ENCODE measurements around the gene GPM6B.

The GPM6B gene

DNA sequence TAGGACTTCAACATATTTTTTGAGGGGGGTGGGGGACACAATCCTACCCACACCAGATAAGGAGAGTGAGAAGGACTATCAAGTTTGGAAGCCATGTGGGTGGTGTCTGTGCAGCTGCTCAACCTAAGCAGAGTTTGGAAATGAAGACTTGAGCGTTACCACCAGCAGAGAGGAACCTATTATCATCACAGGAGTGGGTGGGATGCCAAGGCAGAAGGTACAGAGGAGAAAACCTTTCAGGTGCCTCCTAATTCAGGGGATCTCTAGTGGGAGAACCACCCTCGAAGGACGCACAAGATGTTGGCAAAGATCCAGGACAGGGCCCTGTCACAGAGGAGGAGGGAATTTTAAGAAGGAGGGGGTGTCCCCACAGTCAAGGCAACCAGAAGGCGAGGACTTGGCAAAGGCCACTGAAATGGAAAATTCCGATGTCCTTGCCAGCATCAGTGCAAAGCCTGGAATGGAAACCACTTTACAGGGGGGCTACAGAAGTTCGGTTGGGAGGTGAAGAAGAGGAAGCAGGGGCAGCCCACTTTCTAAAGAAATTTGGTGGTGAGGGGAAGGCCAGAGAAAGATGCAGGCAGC is 8.4 kb upstream of the GPM6B start:
- in situ Hi-C loops (cut with MboI; ENCODE audit: low sequenced_read_pairs), result no loop called here

- in situ Hi-C loops (cut with MboI; ENCODE audit: low sequenced_read_pairs), result no loop called here
Observed at GRCh38 chrX:13824746-13825145, 7.9 kb upstream of the GPM6B start.

DNA sequence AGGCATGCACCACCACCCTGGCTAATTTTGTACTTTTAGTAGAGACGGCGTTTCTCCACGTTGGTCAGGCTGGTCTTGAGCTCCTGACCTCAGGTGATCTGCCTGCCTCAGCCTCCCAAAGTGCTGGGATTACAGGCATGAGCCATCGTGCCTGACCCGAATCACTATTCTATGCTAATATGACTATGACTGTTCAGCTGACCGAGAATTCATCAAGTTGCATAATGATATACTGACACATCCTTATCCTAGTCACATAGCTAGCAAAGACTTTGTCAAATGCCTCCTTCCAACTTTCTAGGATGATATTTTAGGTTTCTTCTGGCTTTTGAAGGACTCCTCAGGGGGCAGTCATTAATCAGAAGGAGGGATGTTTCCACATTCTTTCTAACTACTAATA is 4.8 kb upstream of the GPM6B start:
- in situ Hi-C loops (cut with MboI; ENCODE audit: low sequenced_read_pairs), result no loop called here

DNA sequence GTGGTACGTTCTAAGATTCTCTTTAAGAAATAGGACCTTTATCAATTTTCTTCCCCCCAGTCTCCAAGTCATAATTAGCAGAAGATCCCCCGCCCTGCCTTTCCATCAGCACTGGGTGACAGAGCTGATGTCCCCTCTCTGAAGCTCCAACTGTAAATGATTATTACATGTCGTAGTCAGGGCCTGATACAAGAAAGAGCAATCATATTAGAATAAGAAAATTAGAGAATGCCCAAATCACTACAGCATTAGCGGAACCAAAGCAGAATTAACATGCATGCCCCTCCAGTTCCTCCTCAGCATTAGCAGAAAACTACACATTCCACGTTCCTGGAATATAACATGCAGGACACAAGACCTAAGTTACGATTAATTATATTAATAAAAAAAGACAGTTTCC is 717 bp downstream of the GPM6B start:
- in situ Hi-C loops (cut with MboI; ENCODE audit: low sequenced_read_pairs), result no loop called here

- in situ Hi-C loops (cut with MboI; ENCODE audit: low sequenced_read_pairs), result no loop called here
Observed at GRCh38 chrX:13815664-13816063, 1.2 kb downstream of the GPM6B start.

- in situ Hi-C loops (cut with MboI; ENCODE audit: low sequenced_read_pairs), result no loop called here
Observed at GRCh38 chrX:13808865-13809264, 8.0 kb downstream of the GPM6B start.

GRCh38 chrX:13808293-13808692 is 8.6 kb downstream of the GPM6B start:
- in situ Hi-C loops (cut with MboI; ENCODE audit: low sequenced_read_pairs), result no loop called here

DNA sequence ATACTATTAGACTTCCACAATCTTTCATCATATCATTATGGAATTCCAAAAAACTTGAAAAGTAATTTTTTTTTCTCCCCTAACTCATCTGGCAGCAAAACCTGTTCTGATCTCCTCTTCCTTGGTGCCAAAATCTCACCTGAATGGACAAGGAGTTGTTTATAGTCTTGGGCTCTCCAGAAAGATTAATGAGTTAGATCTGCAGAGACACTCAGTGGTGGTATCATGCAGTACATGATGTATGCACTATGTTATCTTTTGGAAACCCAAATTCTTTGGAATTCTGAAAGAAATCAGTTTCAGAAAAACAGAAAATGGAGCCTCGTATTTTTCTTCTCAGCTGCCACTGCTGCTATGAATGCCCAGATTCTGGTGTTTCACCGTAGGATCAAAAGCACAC is 11.7 kb downstream of the GPM6B start:
- in situ Hi-C loops (cut with MboI; ENCODE audit: low sequenced_read_pairs), result no loop called here

GRCh38 chrX:13803116-13803515 is 13.8 kb downstream of the GPM6B start:
- in situ Hi-C loops (cut with MboI; ENCODE audit: low sequenced_read_pairs), result no loop called here

DNA sequence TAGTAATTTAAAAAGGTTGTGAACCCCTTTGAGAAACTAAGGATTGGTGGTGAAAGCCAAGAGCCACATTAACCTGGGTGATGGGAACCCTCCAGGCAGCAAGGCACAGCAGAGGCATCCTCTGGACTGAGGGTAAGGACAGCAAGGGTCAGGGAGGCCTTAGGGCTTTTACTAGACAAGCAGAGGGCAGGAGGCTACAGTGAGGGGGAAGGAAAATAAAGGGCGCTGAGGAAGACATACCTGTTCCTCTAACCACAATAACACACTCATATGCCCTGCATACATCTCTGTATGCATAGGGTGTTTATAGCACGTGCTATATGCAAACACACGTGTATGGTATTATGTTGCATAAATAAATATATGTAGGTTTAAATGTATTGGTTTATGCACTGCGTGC is 18.7 kb downstream of the GPM6B start:
- in situ Hi-C loops (cut with MboI; ENCODE audit: low sequenced_read_pairs), result no loop called here

GRCh38 chrX:13797512-13797911 is 19.4 kb downstream of the GPM6B start:
- in situ Hi-C loops (cut with MboI; ENCODE audit: low sequenced_read_pairs), result no loop called here

DNA sequence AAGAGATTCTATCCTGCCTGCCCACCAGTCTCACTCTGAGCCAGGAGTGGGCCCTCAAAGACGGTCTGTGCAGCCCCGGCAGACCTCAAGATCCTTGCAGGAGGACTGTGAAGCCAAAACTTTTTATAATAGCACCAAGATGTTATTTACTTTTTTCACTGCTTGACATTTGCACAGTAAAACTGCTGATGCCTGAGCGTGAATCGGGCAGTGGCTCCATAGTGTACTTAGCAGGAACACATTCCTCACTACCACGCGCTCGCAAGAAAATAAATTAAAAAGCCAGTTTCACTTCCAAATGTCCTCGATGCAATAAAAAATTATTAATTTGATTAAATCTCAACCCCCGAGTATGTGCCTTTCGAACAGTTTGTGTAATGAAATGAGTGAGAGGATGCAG is 22.5 kb downstream of the GPM6B start:
- in situ Hi-C loops (cut with MboI; ENCODE audit: low sequenced_read_pairs), result no loop called here

GRCh38 chrX:13793897-13794296 is 23.0 kb downstream of the GPM6B start:
- in situ Hi-C loops (cut with MboI; ENCODE audit: low sequenced_read_pairs), result no loop called here

DNA sequence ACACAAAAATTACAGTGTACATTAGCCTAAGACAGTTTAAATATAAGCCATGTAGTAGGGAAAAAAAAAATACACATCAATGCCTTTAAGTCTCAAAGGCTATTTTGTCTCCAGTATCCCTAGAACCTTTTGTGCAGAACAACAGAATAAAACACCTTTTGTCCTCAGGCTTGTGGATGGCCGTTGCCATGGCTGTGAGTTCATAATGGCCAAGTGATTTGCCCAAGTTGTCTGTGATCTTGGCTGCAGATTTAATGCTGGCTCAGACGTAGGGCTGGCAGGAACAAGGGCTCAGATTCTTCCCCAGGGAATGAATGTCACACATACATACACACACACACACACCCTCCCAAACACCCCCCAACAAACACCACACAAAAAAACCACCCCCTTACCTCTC is 25.3 kb downstream of the GPM6B start:
- in situ Hi-C loops (cut with MboI; ENCODE audit: low sequenced_read_pairs), result no loop called here

- in situ Hi-C loops (cut with MboI; ENCODE audit: low sequenced_read_pairs), result no loop called here
Observed at GRCh38 chrX:13791145-13791544, 25.7 kb downstream of the GPM6B start.

DNA sequence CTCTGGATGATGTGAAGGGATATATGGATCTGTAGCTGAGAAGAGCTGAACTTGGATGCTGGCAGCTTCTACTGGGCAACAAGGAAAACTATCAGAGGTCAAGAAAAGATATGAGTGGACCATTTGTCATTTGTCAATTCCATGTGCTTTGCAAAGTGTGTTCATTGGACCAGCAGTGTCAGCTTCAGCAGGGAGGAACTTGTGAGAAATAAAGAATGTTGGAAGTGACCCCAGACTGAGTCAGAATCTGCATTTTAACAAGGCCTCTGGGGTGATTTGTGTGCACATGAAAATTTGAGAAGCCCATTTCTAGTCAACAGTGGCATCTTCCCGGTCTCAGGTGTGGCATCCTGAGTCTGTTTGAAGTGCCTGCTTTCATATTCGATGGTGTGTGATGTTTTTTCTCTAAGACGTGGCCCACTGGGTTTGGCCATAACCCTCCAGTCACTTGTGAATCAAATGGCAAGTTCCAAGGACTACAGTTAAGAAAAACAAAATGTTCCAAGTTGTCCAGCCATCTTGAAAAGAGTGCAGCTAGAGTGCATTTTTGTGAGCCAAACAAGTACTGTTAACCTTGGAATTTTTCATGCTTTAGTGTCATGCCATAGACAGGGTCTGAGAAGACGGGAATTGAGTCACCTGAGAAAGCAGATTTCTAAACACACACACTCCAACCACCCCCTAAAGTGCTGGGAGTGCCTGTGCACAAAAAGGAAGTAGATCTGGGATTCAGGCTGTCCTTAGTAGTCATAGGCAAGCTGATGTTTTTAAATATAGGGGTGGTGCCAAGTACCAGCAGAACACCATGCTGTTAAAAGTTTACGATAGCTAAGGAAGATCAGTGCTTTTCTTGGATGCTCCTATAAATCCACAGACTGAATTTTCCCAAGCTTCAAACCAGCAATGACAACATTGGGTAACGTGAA is 26.4 kb downstream of the GPM6B start:
- in situ Hi-C loops (cut with MboI; ENCODE audit: low sequenced_read_pairs), result no loop called here

DNA sequence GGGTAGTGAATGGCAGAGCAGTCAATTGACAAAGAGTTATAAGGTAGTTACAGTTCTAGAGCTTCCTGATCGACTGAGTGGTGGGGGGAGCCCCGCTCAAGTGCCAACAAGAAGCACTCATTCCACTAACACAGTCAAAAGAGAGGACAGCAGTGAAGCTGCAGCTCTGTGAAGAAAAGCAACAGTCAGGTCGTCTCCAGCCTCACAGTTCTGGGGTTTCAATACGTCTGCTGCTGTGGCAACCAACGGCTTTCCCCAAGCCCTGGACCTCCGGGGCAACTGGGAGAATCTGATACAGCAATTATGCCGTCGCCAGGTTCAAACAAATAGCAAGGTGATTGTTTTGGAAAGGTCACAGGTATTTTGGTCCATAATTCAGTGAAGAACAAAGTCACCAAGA is 30.8 kb downstream of the GPM6B start:
- in situ Hi-C loops (cut with MboI; ENCODE audit: low sequenced_read_pairs), result no loop called here

- in situ Hi-C loops (cut with MboI; ENCODE audit: low sequenced_read_pairs), result no loop called here
Observed at GRCh38 chrX:13780868-13781427, 35.9 kb downstream of the GPM6B start.

DNA sequence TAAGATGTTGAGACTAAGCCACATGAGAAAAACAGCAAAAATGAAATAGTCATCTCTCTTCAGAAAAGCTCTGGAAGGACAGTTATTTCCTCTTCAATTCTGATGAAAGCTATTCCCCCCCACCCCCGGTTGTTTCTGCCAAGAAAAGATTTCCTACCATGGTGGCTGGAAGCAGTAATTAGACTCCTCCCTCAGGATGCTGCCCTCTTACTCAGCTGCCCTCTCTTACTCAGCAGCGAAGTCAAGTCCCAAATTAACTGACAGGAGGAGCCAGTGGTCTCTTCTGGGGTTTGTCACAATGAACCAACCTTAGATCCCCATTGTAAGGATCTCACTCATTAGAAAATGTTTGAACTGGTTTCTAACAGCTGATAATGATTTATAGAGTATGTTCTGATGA is 38.0 kb downstream of the GPM6B start:
- in situ Hi-C loops (cut with MboI; ENCODE audit: low sequenced_read_pairs), result no loop called here

DNA sequence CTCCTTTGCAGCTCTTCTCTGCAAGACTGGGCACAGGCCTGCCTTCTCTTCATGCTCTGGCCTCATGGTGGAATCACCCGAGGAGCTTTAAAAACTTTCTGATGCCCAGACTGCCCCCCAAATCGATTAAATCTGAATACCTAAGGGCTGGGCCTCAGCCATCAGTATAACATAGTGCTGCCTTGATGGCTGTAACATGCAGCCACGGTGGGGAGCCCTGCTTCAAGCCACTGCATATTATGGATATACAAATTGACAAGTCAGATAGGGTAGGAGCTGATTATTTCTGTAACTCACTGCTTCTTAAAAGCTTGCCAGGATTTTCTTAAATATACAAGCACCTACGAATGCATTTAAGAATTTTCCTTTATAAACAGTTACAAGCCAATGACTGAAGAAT is 40.5 kb downstream of the GPM6B start:
- in situ Hi-C loops (cut with MboI; ENCODE audit: low sequenced_read_pairs), result no loop called here

GRCh38 chrX:13775837-13776236 is 41.1 kb downstream of the GPM6B start:
- in situ Hi-C loops (cut with MboI; ENCODE audit: low sequenced_read_pairs), result no loop called here

- in situ Hi-C loops (cut with MboI; ENCODE audit: low sequenced_read_pairs), result no loop called here
Observed at GRCh38 chrX:13774696-13775095, 42.2 kb downstream of the GPM6B start.

Data from HL-60/S4 treated with phorbol 12-myristate 13-acetate at 8.2 ng/mL for 4 days and 3 days (cell line).